ENCODE measurements around the gene AGAP2.

The AGAP2 gene

DNA sequence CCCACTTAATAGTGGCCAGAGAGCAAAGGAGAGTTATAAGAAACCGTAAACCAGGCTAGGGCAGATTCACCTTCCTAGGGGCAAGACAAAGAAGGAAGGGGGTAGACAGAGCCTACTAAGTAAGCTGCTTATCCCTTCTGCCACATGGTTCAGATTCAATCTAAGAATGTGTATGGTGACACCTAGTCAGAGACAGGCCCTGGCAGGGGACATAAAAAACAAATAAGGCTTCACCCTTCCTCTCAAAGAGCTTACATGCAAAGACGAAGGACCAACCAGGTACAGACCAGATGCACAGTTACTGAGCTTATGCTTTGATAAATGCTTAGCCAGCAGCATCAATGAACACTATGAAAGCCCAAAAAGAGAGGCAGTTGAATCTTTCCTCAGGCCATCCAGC is 23.9 kb upstream of the AGAP2 start:
- peaks cover 13% of the 10 kb centered on the region for H3K27me3 Mint-ChIP-seq
- peaks cover 60% of the 10 kb centered on the region for H3K4me1 Mint-ChIP-seq (ENCODE audit: low read depth)
- no peaks in the 10 kb centered on the region for H3K9me3 Mint-ChIP-seq
- no peak for DNase-seq
- H3K27ac Mint-ChIP-seq = no peak overlapping the region
- H3K4me3 Mint-ChIP-seq = no peak overlapping the region
- peaks cover 78% of the 10 kb centered on the region for H3K36me3 Mint-ChIP-seq (ENCODE audit: low read depth)

DNA sequence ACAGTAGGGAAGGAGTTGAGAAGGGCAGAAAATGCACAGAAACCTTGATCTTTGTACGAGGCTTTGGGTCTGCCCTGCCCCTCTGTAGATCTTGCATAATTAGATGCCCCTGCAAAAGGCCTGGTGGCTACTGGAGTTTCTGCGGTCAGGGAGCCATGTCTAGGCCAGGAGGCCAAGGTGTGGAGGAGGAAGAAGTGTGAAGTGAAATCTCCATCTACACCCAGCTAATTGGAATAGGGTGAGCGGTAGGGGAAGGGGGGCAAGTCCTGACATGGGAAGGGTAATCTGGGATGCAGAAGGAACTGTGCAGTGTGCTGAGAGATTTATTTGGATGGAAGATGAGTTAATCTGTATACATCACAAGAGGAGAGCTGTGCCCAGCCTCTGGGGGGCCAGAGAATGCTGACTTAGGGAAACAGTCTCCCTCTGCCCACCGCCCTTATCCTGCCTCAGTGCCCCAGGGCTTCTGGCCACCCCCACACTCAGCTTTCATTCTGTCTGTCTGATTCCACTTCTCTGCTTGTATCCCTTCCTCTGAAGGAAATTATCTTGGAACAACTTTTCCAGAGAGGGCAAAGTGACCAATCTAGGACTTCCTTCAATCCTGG is 23.0 kb upstream of the AGAP2 start:
- H3K27ac Mint-ChIP-seq = no peak overlapping the region
- no peak overlapping the region for H3K4me3 Mint-ChIP-seq
- no peaks in the 10 kb centered on the region for H3K9me3 Mint-ChIP-seq
- H3K4me1 Mint-ChIP-seq (ENCODE audit: low read depth) = peaks cover 60% of the 10 kb centered on the region
- peaks cover 8% of the 10 kb centered on the region for H3K27me3 Mint-ChIP-seq
- no peak for DNase-seq
- H3K36me3 Mint-ChIP-seq (ENCODE audit: low read depth) = peaks cover 83% of the 10 kb centered on the region

DNA sequence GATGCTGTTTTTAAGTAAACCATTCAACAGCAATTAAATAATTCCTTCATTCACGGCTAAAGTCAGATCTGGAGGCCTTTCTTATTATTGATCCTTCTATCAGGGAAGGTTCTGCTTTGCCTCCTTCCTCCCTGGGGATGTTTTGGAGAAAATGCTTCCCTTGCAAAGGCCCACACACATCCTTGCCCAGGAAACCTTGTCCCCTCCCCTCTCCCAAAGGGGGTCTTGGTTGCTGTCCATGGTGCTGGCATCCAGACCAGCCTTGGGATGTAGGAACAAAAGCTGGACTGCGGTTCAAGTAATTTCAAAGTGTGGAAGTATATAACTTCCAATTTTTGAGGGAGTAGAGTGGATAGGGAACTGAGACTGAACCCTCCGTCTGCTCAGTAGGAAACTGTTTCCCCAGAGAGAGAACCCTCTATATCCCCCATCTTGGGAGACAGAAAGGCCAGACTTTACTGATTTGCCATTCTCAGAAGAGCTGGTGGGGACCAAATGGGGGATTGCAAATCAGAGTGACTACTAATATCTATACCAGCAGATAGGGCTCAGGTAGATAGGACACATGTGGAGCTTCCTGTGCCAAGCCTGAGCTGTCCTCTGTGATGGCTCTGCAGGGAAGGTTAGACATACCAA is 21.9 kb upstream of the AGAP2 start:
- H3K27ac Mint-ChIP-seq = no peak overlapping the region

GRCh38 chr12:57759360-57759980 is 20.9 kb upstream of the AGAP2 start:
- Mint-ChIP-seq H3K4me1 (ENCODE audit: low read depth) (peaks cover 52% of the 10 kb centered on the region), H3K27ac (peak overlapping the region; percentile 66), H3K27me3 (peaks cover 4% of the 10 kb centered on the region), H3K9me3 (no peaks in the 10 kb centered on the region), H3K4me3 (no peak overlapping the region), H3K36me3 (ENCODE audit: low read depth) (peaks cover 75% of the 10 kb centered on the region)
- peak; percentile 47 for DNase-seq

More for the DNA sequence above, 21.9 kb upstream of the AGAP2 start:
- H3K9me3 Mint-ChIP-seq = no peaks in the 10 kb centered on the region
- peaks cover 56% of the 10 kb centered on the region for H3K4me1 Mint-ChIP-seq (ENCODE audit: low read depth)
- DNase-seq = no peak
- peaks cover 4% of the 10 kb centered on the region for H3K27me3 Mint-ChIP-seq
- peaks cover 83% of the 10 kb centered on the region for H3K36me3 Mint-ChIP-seq (ENCODE audit: low read depth)
- no peak overlapping the region for H3K4me3 Mint-ChIP-seq

- Mint-ChIP-seq H3K4me3 (no peak overlapping the region), H3K9me3 (no peaks in the 10 kb centered on the region), H3K27me3 (peaks cover 3% of the 10 kb centered on the region), H3K36me3 (ENCODE audit: low read depth) (peaks cover 67% of the 10 kb centered on the region), H3K27ac (no peak overlapping the region), H3K4me1 (ENCODE audit: low read depth) (peaks cover 53% of the 10 kb centered on the region)
- DNase-seq = no peak
Observed at GRCh38 chr12:57758552-57759359, 20.2 kb upstream of the AGAP2 start.

- no peaks in the 10 kb centered on the region for H3K9me3 Mint-ChIP-seq
- peaks cover 52% of the 10 kb centered on the region for H3K4me1 Mint-ChIP-seq (ENCODE audit: low read depth)
- DNase-seq = no peak
- H3K27ac Mint-ChIP-seq = no peak overlapping the region
- no peak overlapping the region for H3K4me3 Mint-ChIP-seq
- no peaks in the 10 kb centered on the region for H3K27me3 Mint-ChIP-seq
- peaks cover 58% of the 10 kb centered on the region for H3K36me3 Mint-ChIP-seq (ENCODE audit: low read depth)
Observed at GRCh38 chr12:57757771-57758170, 19.2 kb upstream of the AGAP2 start.

DNA sequence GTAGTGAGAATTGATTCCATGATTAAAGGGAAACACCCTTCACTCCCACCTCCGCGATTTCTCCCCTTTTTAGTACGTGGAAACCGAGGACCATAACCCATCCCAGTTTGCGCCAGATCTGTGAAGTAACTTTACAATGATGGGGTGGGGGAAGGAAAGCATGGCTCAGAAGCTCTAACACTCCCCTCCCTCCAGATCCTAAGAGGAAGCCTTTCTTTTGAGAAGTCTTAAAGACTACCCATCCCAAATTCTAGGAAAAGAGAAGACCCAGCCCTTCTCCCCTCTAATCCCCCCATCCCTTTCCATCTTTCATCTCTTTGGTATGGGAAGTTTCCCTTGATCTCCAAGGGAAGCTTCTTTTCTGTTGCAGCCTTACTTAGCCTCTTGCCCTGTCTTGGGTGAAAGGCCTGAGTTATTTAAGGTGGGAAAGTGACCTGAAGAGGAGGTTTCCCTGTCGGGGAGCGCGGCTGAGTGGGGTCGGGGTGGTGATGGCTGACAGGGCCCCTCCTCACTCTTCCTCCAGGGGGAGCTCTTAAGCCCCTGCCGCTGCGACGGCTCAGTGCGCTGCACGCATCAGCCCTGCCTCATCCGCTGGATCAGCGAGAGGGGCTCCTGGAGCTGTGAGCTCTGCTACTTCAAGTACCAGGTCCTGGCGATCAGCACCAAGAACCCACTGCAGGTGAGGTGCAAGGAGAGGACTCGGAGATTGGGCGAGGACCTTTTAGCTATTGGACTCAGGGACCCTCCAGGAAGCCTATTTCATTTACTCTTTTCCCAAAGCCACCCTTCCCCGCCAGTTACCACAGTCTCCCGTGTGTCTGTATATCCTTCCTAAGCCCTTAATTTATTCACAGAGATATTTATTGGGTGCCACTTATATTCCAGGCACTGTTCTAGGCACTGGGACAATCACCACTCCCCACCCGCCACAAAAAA is 18.1 kb upstream of the AGAP2 start:
- peak overlapping the region; percentile 86 for H3K27ac Mint-ChIP-seq

GRCh38 chr12:57755454-57756372 is 17.2 kb upstream of the AGAP2 start:
- Mint-ChIP-seq H3K36me3 (ENCODE audit: low read depth) (peaks cover 51% of the 10 kb centered on the region), H3K4me3 (peak overlapping the region; percentile 84), H3K4me1 (ENCODE audit: low read depth) (peaks cover 61% of the 10 kb centered on the region), H3K9me3 (no peaks in the 10 kb centered on the region), H3K27ac (peak overlapping the region; percentile 19), H3K27me3 (no peaks in the 10 kb centered on the region)
- DNase-seq = peak; percentile 58

More for the DNA sequence above, 18.1 kb upstream of the AGAP2 start:
- DNase-seq = peak; percentile 81
- no peaks in the 10 kb centered on the region for H3K9me3 Mint-ChIP-seq
- H3K27me3 Mint-ChIP-seq = no peaks in the 10 kb centered on the region
- peaks cover 51% of the 10 kb centered on the region for H3K36me3 Mint-ChIP-seq (ENCODE audit: low read depth)
- H3K4me3 Mint-ChIP-seq = peak overlapping the region; percentile 84
- H3K4me1 Mint-ChIP-seq (ENCODE audit: low read depth) = peaks cover 54% of the 10 kb centered on the region

- H3K27me3 Mint-ChIP-seq = no peaks in the 10 kb centered on the region
- H3K36me3 Mint-ChIP-seq (ENCODE audit: low read depth) = peaks cover 51% of the 10 kb centered on the region
- peak overlapping the region; percentile 81 for H3K4me3 Mint-ChIP-seq
- no peak overlapping the region for H3K27ac Mint-ChIP-seq
- H3K4me1 Mint-ChIP-seq (ENCODE audit: low read depth) = peaks cover 61% of the 10 kb centered on the region
- no peaks in the 10 kb centered on the region for H3K9me3 Mint-ChIP-seq
- no peak for DNase-seq
Observed at GRCh38 chr12:57755194-57755453, 16.6 kb upstream of the AGAP2 start.

GRCh38 chr12:57754411-57755193 is 16.1 kb upstream of the AGAP2 start, which contains the start of gene MARCHF9:
TSS of gene MARCHF9 (plus strand) at chr12:57755103. CDS start at chr12:57755529, 426 bp downstream.
- no peaks in the 10 kb centered on the region for H3K27me3 Mint-ChIP-seq
- H3K27ac Mint-ChIP-seq = peak within 1 kb of the TSS; percentile 91
- DNase-seq = peak; percentile 87
- peaks cover 59% of the 10 kb centered on the region for H3K4me1 Mint-ChIP-seq (ENCODE audit: low read depth)
- no peaks in the 10 kb centered on the region for H3K9me3 Mint-ChIP-seq
- peaks cover 50% of the 10 kb centered on the region for H3K36me3 Mint-ChIP-seq (ENCODE audit: low read depth)
- peak within 1 kb of the TSS; percentile 84 for H3K4me3 Mint-ChIP-seq

- DNase-seq = no peak
- Mint-ChIP-seq H3K4me1 (ENCODE audit: low read depth) (peaks cover 58% of the 10 kb centered on the region), H3K4me3 (peak overlapping the region; percentile 81), H3K27me3 (no peaks in the 10 kb centered on the region), H3K27ac (peak overlapping the region; percentile 91), H3K36me3 (ENCODE audit: low read depth) (peaks cover 50% of the 10 kb centered on the region), H3K9me3 (no peaks in the 10 kb centered on the region)
Observed at GRCh38 chr12:57753756-57754337, 15.3 kb upstream of the AGAP2 start.

DNA sequence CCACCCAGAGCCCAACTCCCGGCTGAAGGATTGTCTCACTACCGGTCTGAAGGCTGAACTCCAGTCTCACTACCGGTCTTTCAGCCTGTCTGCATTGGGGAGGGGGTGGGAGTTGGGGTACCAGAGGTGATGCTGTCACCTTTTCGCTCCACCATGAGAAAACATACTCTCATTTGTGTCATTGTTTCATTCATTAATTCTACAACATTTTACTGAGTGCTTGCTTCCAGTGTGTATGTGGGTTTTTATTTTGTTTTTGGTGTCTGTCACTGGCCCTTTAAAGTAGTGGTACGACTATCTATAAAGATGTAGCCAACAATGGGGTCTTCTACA is 14.1 kb upstream of the AGAP2 start:
- H3K9me3 Mint-ChIP-seq = no peaks in the 10 kb centered on the region
- peak overlapping the region; percentile 97 for H3K27ac Mint-ChIP-seq
- no peaks in the 10 kb centered on the region for H3K27me3 Mint-ChIP-seq
- H3K4me1 Mint-ChIP-seq (ENCODE audit: low read depth) = peaks cover 59% of the 10 kb centered on the region
- no peak for DNase-seq
- H3K36me3 Mint-ChIP-seq (ENCODE audit: low read depth) = peaks cover 50% of the 10 kb centered on the region
- H3K4me3 Mint-ChIP-seq = peak overlapping the region; percentile 95

Data from activated T-cell treated with anti-CD3 and anti-CD28 coated beads, Interleukin-2, amount 50 U/mL, for 24 hours (primary cell).